PC-3 (cell line): ENCODE results near the gene PROSER3. TPM values are rescaled to one million over a fixed set of nuclear protein-coding genes. Genes with fewer than 3 reads are reported as not detected.

Experiments used
- ATAC-seq: fragments of 200-7000 bp; cut with Tn5 transposase; 2 replicates; pipeline ENCODE4 v1.9.1; 2020; ENCODE audit warnings: mild to moderate bottlenecking, moderate library complexity
- BruUV-seq: library from RNA; stranded (reverse); fragments of 400-500 nt; replicated peaks from 2 replicates; lab custom pipeline; 2021; lab: Mats Ljungman, UMichigan
- CTCF ChIA-PET: fragments of 300-600 bp; sonication (Branson Sonifier 250); formaldehyde crosslinking; loops from one replicate; lab custom pipeline; 2022; ENCODE audit warnings: antibody characterized with exemption; lab: Charles Lee
- POLR2A ChIA-PET: fragments of 300-600 bp; sonication (Branson Sonifier 250); formaldehyde crosslinking; loops from one replicate; lab custom pipeline; 2022; ENCODE audit warnings: antibody characterized with exemption; ENCODE audit not compliant: unreplicated experiment; lab: Charles Lee
- DNase-seq: peaks from one replicate; pipeline ENCODE4 v3.0.0-alpha.2; 2015
- H2AFZ ChIP-seq: fragments of 300-600 bp; sonication (generic); 2 replicates; pipeline ENCODE4 v1.6.0; 2016; ENCODE audit warnings: antibody characterized with exemption, low read length
- H3F3A ChIP-seq: fragments of 300-600 bp; sonication (generic); one replicate; pipeline ENCODE4 v1.6.0; 2017; ENCODE audit warnings: antibody characterized with exemption, low read length, control low read depth, mild to moderate bottlenecking; ENCODE audit not compliant: unreplicated experiment
- H3K27ac ChIP-seq: fragments of 300-600 bp; sonication (generic); 2 replicates; pipeline ENCODE4 v1.5.1; 2016; ENCODE audit warnings: mild to moderate bottlenecking, low read length
- H3K27me3 ChIP-seq: fragments of 300-600 bp; sonication (generic); 2 replicates; pipeline ENCODE4 v1.6.1; 2016; ENCODE audit warnings: low read length, mixed read lengths
- H3K36me3 ChIP-seq: fragments of 300-600 bp; sonication (generic); 2 replicates; pipeline ENCODE4 v1.6.1; 2016; ENCODE audit warnings: low read depth, mixed run types, low read length, mixed read lengths
- H3K4me1 ChIP-seq: fragments of 300-600 bp; sonication (generic); 2 replicates; pipeline ENCODE4 v1.5.1; 2016; ENCODE audit warnings: low read length; ENCODE audit not compliant: insufficient read depth
- H3K4me2 ChIP-seq: fragments of 300-600 bp; sonication (generic); 2 replicates; pipeline ENCODE4 v1.6.0; 2016; ENCODE audit warnings: low read length
- H3K4me3 ChIP-seq: fragments of 300-600 bp; sonication (generic); 2 replicates; pipeline ENCODE4 v1.5.1; 2016; ENCODE audit warnings: mild to moderate bottlenecking, low read length, mixed read lengths
- H3K79me2 ChIP-seq: fragments of 300-600 bp; sonication (generic); 2 replicates; pipeline ENCODE4 v1.6.1; 2017; ENCODE audit warnings: low read length, mixed read lengths
- H3K9ac ChIP-seq: fragments of 300-600 bp; sonication (generic); 2 replicates; pipeline ENCODE4 v1.6.0; 2016; ENCODE audit warnings: mild to moderate bottlenecking, low read length
- H3K9me2 ChIP-seq: fragments of 300-600 bp; sonication (generic); replicated peaks from 2 replicates; pipeline ENCODE4 v1.6.1; 2016; ENCODE audit warnings: mixed run types, low read length, mixed read lengths
- H3K9me3 ChIP-seq: fragments of 300-600 bp; sonication (generic); 2 replicates; pipeline ENCODE4 v1.6.1; 2016; ENCODE audit warnings: low read length, mixed read lengths
- H4K20me1 ChIP-seq: fragments of 300-600 bp; sonication (generic); 2 replicates; pipeline ENCODE4 v1.6.1; 2016; ENCODE audit warnings: low read length, mixed read lengths
- CTCF ChIP-seq: fragments of 300-600 bp; sonication (generic); conservative IDR thresholded peaks from 2 replicates; pipeline ENCODE4 v1.5.1; 2017; ENCODE audit warnings: antibody characterized with exemption, low read depth, mild to moderate bottlenecking, low read length
- EZH2 ChIP-seq: fragments of 300-600 bp; sonication (generic); IDR thresholded peaks from one replicate; pipeline ENCODE4 v1.6.1; 2017; ENCODE audit warnings: antibody characterized with exemption, mild to moderate bottlenecking, low read length; ENCODE audit not compliant: unreplicated experiment
- EZH2phosphoT487 ChIP-seq: fragments of 300-600 bp; sonication (generic); IDR thresholded peaks from 2 replicates; pipeline ENCODE4 v1.6.1; 2018; ENCODE audit warnings: mild to moderate bottlenecking, antibody characterized with exemption, low read length, borderline replicate concordance
- intact Hi-C: fragments of 100-400 bp; cut with micrococcal nuclease; formaldehyde crosslinking; loops from 2 replicates; pipeline ENCODE4 v1.9.0; 2023
- total RNA-seq: library from RNA; depleted of rRNA; stranded (reverse); fragments of >200 nt; gene quantifications from 2 replicates; pipeline ENCODE4 v1.2.3, GENCODE V29; 2014

PROSER3 gene
- total RNA-seq, 1 experiment from 2014 or later, result 5.5 TPM

GRCh38 chr19:35724560-35724959 is 33.4 kb upstream of the PROSER3 start:
- peaks cover 7% of the 10 kb centered on the region for H3K79me2 ChIP-seq
- no peak for TF ChIP-seq EZH2phosphoT487
- TF ChIP-seq EZH2, result no peak
- TF ChIP-seq CTCF, result no peak
- H3K4me3 ChIP-seq, result no peak overlapping the region
- ChIA-PET CTCF (no interaction called here), POLR2A (no interaction called here)
- no peak overlapping the region for H3K9ac ChIP-seq
- no peaks in the 10 kb centered on the region for H3K9me2 ChIP-seq
- 0 out of 2 replicates have a peak, but pooled peaks cover 3% of the 10 kb centered on the region for H4K20me1 ChIP-seq
- no peaks in the 10 kb centered on the region for H3K27me3 ChIP-seq
- H2AFZ ChIP-seq, result no peak overlapping the region
- no peak overlapping the region for H3K4me2 ChIP-seq
- 0 out of 2 replicates have a peak, but pooled peaks cover under 1% of the 10 kb centered on the region for H3K4me1 ChIP-seq
- H3F3A ChIP-seq, result no peaks in the 10 kb centered on the region
- peaks cover 5% of the 10 kb centered on the region for H3K36me3 ChIP-seq
- H3K9me3 ChIP-seq, result no peaks in the 10 kb centered on the region
- intact Hi-C loops, result no loop called here
- ATAC-seq (no peak), DNase-seq (no peak)
- H3K27ac ChIP-seq, result no peak overlapping the region
- no TSS peak for BruUV-seq

GRCh38 chr19:35725216-35725861 is 32.6 kb upstream of the PROSER3 start:
- Histone ChIP-seq H3F3A (no peaks in the 10 kb centered on the region), H3K9me2 (no peaks in the 10 kb centered on the region), H3K4me3 (no peak overlapping the region), H4K20me1 (no peaks in the 10 kb centered on the region), H3K9me3 (no peaks in the 10 kb centered on the region), H3K36me3 (peaks cover 5% of the 10 kb centered on the region), H3K4me1 (no peaks in the 10 kb centered on the region), H2AFZ (no peak overlapping the region), H3K79me2 (no peaks in the 10 kb centered on the region), H3K27ac (no peak overlapping the region), H3K27me3 (no peaks in the 10 kb centered on the region), H3K9ac (no peak overlapping the region), H3K4me2 (no peak overlapping the region)
- ChIA-PET CTCF (no interaction called here), POLR2A (no interaction called here)
- DNase-seq (no peak), ATAC-seq (no peak)
- intact Hi-C loops, result no loop called here
- BruUV-seq, result no TSS peak
- TF ChIP-seq EZH2, result no peak
- TF ChIP-seq EZH2phosphoT487, result no peak
- no peak for TF ChIP-seq CTCF

GRCh38 chr19:35727053-35727955 is 30.7 kb upstream of the PROSER3 start:
- Histone ChIP-seq H3K36me3 (peaks cover 5% of the 10 kb centered on the region), H3K27ac (no peak overlapping the region), H3K4me3 (no peak overlapping the region), H3K9ac (no peak overlapping the region), H3K9me2 (no peaks in the 10 kb centered on the region), H2AFZ (no peak overlapping the region), H3K9me3 (no peaks in the 10 kb centered on the region), H3K79me2 (no peaks in the 10 kb centered on the region), H3F3A (no peaks in the 10 kb centered on the region), H3K4me2 (no peak overlapping the region), H3K4me1 (no peaks in the 10 kb centered on the region), H4K20me1 (no peaks in the 10 kb centered on the region), H3K27me3 (no peaks in the 10 kb centered on the region)
- no peak for TF ChIP-seq EZH2
- no peak for TF ChIP-seq EZH2phosphoT487
- no peak for TF ChIP-seq CTCF
- CTCF ChIA-PET, result no interaction called here
- no TSS peak for BruUV-seq
- intact Hi-C loops, result no loop called here
- no peak for ATAC-seq
- no peak for DNase-seq
- POLR2A ChIA-PET, result no interaction called here
